HL-60 (cell line): ENCODE data around the gene ADAMTS2.

Source experiments
- DNase-seq, 2 experiments: peaks; one replicate each; pipeline ENCODE4 v3.0.0-alpha.2; 2010 to 2020; ENCODE audit warnings: low read depth in 1 of 2, low spot score in 1 of 2
- H3K27ac ChIP-seq: fragments of 250-450 bp; sonication (Bioruptor Pico); replicated peaks from 2 replicates; pipeline ENCODE4 v1.5.1; 2020; ENCODE audit warnings: mild to moderate bottlenecking, moderate library complexity
- H3K27me3 ChIP-seq: fragments of 250-450 bp; sonication (Bioruptor Pico); 2 replicates; pipeline ENCODE4 v1.5.1; 2021; ENCODE audit warnings: mild to moderate bottlenecking, moderate library complexity; ENCODE audit not compliant: insufficient read depth, poor library complexity, severe bottlenecking
- H3K4me3 ChIP-seq: replicated peaks from 2 replicates; pipeline ENCODE4 v1.5.1; 2011; ENCODE audit warnings: mild to moderate bottlenecking, control low read depth, low read length; ENCODE audit not compliant: insufficient read depth
- GABPA ChIP-seq: IDR thresholded peaks from 2 replicates; pipeline ENCODE4 v1.6.1; 2012; ENCODE audit warnings: low read depth
- POLR2AphosphoS5 ChIP-seq: IDR thresholded peaks from 2 replicates; pipeline ENCODE4 v1.6.1; 2012; ENCODE audit warnings: low read depth
- SPI1 ChIP-seq: IDR thresholded peaks from 2 replicates; pipeline ENCODE4 v1.6.1; 2012; ENCODE audit warnings: low read depth, mild to moderate bottlenecking, borderline replicate concordance
- TF ChIP-seq, protein P1 (sequence below): IDR thresholded peaks from 2 replicates; pipeline ENCODE4 v1.6.1; 2012; ENCODE audit warnings: low read depth; ENCODE audit not compliant: insufficient replicate concordance
- TF ChIP-seq, protein P2 (sequence below): IDR thresholded peaks from one replicate; pipeline ENCODE4 v1.5.1; 2011; ENCODE audit warnings: low read length, control low read depth, inconsistent platforms; ENCODE audit not compliant: insufficient read depth

ADAMTS2 gene

DNA sequence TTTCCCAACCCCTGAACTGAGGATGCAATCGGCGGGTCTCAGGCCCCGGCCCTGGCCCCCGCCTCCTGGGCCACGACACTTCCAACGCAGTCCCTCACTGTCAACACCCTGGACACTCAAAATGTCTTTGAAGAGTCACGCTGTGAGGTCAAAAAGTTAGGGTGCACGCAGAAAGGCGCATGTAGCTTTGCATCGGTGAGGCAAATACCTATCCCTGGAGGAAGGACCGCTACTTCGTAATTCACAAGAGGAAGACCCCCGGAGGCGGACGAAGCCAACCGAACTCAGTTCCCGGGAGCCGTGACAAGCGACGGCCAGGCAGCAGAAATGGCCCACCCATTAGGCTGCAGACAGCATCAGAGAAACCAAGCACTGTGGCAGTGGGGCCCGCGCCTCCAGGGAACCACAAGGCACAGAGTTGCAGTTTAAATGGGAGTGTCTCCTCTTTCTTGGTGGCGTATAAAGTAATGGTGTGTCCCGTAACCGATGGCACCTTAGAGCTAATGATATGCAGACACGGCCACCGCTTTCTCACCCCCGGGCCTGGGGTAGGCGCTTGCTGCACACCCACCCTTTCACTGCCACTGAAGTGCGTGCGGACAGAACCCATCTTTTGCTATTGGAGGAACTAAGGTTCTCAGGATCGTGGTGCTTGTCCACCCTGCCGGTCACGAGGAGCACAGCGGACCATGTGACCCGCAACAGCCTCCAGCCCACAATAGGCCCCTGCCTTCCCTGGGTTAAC lies 9.0 kb downstream of the ADAMTS2 start:
- no peak for DNase-seq
- Histone ChIP-seq H3K27me3 (no peaks in the 10 kb centered on the region), H3K4me3 (no peak overlapping the region), H3K27ac (no peak overlapping the region)
- TF ChIP-seq, protein P1, sequence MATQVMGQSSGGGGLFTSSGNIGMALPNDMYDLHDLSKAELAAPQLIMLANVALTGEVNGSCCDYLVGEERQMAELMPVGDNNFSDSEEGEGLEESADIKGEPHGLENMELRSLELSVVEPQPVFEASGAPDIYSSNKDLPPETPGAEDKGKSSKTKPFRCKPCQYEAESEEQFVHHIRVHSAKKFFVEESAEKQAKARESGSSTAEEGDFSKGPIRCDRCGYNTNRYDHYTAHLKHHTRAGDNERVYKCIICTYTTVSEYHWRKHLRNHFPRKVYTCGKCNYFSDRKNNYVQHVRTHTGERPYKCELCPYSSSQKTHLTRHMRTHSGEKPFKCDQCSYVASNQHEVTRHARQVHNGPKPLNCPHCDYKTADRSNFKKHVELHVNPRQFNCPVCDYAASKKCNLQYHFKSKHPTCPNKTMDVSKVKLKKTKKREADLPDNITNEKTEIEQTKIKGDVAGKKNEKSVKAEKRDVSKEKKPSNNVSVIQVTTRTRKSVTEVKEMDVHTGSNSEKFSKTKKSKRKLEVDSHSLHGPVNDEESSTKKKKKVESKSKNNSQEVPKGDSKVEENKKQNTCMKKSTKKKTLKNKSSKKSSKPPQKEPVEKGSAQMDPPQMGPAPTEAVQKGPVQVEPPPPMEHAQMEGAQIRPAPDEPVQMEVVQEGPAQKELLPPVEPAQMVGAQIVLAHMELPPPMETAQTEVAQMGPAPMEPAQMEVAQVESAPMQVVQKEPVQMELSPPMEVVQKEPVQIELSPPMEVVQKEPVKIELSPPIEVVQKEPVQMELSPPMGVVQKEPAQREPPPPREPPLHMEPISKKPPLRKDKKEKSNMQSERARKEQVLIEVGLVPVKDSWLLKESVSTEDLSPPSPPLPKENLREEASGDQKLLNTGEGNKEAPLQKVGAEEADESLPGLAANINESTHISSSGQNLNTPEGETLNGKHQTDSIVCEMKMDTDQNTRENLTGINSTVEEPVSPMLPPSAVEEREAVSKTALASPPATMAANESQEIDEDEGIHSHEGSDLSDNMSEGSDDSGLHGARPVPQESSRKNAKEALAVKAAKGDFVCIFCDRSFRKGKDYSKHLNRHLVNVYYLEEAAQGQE = no peak
- TF ChIP-seq SPI1 = no peak

DNA sequence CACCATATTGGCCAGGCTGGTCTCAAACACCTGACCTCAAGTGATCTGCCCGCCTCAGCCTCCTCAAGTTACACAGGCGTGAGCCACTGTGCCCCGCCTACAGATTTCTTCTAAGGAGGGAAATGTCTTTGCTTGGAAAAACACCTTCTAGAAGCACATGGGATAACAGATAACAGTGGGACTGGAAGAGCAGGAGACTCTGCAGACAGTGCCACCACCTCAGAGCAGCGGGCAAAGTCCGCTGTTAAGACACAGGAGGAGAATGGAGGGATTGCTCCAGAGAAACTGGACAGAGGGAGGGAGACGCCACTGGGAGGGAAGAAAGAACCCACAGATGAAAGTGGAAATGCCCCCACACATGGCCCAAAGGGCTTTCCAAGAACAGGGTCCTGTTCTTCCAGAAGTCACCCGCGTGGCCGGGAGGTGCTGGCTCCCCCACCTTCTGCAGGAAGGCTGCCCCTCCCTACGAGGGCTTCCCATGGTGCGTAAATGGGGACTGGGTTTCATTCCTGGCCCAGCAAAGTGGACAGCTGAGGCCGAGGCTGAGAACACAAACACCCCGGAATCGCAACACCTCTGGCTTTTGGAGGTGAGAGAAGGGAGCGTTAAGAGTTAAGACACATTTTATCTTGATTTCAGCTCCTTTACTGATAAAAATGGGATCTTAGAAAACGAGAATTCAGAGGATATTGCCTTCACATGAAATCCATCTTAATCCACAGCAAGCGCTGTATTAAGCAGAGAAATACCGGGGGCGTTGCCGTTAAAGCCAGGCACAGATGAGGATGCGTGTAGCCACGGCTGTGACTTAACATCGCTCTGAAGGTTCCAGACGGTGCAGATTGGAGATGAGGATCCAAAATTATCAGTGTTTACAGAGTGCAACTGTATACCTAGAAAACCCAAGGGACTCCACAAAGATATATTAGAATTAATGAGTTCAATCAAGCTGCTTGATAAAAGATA lies 11.2 kb downstream of the ADAMTS2 start:
- DNase-seq = no peak
- Histone ChIP-seq H3K27me3 (no peaks in the 10 kb centered on the region), H3K27ac (no peak overlapping the region), H3K4me3 (no peak overlapping the region)
- TF ChIP-seq GABPA (no peak), SPI1 (no peak), POLR2AphosphoS5 (no peak)
- TF ChIP-seq, protein P2, sequence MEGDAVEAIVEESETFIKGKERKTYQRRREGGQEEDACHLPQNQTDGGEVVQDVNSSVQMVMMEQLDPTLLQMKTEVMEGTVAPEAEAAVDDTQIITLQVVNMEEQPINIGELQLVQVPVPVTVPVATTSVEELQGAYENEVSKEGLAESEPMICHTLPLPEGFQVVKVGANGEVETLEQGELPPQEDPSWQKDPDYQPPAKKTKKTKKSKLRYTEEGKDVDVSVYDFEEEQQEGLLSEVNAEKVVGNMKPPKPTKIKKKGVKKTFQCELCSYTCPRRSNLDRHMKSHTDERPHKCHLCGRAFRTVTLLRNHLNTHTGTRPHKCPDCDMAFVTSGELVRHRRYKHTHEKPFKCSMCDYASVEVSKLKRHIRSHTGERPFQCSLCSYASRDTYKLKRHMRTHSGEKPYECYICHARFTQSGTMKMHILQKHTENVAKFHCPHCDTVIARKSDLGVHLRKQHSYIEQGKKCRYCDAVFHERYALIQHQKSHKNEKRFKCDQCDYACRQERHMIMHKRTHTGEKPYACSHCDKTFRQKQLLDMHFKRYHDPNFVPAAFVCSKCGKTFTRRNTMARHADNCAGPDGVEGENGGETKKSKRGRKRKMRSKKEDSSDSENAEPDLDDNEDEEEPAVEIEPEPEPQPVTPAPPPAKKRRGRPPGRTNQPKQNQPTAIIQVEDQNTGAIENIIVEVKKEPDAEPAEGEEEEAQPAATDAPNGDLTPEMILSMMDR = no peak
- TF ChIP-seq, protein P1 = no peak

DNA sequence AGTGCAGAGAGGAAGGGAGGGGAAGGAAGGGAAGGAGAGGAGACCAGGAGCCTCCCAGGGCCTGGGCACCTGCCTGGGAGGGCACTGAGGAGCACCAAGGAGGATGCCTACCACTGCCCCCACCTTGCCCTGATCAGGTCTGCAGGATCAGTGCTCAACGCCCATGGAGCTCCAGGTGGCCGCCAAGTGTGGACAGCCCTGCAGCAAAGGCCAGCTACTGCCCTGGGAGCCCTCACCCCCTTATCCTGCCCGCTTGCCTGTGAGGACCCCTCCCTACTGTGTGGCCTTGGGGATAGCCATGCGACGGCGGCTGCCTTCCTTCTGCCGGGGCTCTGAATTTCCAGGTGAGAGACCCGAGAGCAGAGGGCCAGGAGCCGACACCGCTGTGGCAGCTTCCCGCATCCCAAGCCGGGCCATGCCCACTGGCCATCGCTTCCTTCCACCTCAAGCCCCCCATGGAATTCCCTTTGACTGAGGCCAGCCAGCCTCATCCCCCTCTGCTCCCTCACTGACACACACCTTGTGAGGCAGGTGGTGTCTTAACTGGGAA lies 12.4 kb downstream of the ADAMTS2 start:
- H3K27ac ChIP-seq = no peak overlapping the region
- TF ChIP-seq, protein P2 = no peak
- TF ChIP-seq GABPA (no peak), SPI1 (no peak), POLR2AphosphoS5 (no peak)
- TF ChIP-seq, protein P1 = no peak
- H3K4me3 ChIP-seq = no peak overlapping the region
- H3K27me3 ChIP-seq = no peaks in the 10 kb centered on the region
- no peak for DNase-seq
